HG03066 (cell line): ENCODE measurements around the gene ATP13A3.

Source experiments
- ATAC-seq: cut with Tn5 transposase; IDR thresholded peaks from one replicate; pipeline ENCODE4 v1.9.1; 2021; ENCODE audit warnings: low read depth; ENCODE audit not compliant: unreplicated experiment

The ATP13A3 gene

DNA sequence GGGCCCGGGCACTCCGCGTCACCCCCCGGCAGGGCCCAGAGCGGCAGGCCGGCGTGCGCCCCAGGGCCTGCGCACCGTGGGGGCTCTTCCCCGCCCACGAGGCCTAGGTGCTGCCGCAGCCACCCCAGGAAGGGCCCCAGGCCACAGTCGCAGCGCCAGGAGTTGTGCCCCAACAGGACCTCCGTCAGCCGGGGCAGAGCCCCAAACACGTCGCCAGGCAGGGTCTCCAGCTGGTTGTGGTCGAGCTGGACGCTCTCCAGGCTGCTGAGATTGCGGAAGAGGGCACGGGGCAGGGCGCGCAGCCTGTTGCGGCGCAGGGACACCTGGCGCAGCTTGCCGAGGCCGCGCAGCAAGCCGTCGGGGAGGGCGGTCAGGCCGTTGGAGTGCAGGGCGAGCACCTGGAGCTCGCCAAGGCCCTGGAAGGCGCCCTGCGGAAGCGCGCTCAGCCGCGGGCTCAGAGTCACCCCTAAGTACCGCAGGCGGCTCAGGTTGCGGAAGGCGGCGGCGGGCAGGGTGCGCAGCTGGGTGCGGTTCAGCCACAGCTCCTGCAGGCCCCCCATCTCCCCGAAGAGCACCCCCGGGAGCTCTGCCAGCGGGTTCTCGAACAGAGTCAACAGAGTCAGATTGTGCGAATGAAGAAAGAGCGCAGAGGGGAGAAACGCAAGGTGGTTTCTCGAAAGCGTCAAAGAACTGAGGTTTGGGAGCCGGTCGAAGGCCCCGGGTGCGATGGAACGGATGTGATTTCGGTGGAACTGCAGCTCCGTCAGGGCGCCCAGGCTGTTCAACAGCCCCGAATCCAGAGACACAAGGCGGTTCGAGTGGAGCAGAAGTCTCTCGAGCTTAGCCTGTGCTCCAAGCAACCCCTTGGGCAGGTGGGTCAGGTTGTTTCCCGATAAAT, 89.7 kb downstream of the ATP13A3 start:
- no peak for ATAC-seq

DNA sequence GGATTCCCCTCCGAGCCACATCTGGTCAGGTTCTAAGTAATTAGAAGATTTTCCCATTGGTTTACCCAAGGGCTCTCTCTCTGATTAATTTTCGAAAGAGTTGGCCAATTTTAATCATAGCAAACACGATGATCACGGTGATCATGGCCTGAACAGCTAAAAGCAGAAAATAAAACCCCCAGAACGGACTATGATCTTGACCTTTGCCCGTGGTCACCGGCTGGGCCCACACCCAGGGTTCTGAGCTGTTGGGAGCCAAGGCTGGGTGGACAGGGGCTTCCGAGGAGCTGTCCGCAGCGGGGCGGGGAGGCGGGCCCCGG, 90.3 kb downstream of the ATP13A3 start:
- no peak for ATAC-seq

DNA sequence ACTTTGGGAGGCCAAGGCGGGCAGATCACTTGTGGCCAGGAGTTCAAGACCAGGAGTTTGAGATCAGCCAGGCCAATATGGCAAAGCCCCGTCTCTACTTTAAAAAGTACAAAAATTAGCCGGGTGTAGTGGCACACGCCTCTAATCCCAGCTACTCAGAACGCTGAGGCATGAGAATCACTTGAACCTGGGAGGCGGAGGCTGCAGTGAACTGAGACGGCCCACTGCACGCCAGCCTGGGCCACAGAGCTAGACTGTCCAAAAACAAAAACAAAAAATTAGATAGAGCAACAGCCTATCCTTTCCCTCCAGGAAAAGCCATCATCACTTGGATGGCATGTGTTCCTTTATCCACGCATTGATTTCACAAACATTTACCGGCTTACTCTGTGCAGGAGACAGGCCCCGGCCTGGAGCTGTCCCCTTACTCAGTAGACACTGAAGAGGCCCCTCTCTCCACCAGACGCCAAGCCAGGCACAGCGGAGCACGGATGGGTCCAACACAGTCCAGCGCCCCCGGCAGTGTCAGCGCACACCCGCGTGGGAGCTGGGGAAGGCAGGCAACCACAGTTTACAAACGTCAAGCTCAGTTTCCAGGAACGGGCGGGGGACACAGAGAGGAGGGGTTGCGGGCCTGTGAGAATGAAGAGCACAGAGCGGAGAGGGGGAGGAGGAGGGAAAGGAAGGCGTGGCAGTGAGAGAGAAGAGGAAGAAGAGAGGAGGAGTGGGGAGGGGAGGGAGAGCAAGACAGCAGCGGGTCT, 90.8 kb downstream of the ATP13A3 start:
- ATAC-seq: no peak

DNA sequence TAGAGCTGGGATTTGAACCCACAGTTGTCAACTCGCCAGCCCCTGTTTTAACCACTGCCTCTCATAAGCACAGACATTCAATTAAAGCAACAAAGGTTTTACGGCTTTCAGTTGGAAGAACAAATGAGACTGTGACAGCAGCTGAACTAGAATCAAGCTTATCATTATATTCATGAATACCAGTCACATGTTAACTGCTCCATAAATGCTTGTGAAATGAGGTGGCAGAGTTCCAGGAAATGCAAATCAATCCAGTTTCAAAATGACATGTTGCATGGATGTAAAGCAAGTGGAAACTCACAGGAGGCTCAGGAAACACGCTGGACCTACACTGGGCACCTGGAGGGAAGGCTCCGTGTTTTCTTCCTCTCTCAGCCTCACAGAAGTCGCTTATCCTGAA, 91.6 kb downstream of the ATP13A3 start:
- ATAC-seq: no peak

DNA sequence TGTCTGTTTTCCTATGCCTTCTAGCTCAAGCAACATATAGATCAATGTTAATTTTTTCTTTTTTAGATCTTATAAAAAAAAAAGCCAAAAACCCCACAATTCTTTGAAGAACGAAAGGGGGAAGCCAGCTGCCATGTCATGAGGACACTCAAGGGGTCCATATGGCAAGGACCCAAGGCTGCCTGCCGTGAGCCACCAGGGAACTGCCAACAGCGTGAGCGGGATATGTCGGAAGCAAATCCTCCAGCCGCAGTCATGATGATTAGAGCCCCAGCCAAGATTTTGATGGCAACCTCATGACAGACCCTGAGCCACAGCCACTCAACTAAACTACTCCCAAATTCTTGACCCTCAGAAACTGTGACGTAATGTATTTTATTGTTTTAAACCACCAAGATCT, 94.2 kb downstream of the ATP13A3 start:
- ATAC-seq: no peak

DNA sequence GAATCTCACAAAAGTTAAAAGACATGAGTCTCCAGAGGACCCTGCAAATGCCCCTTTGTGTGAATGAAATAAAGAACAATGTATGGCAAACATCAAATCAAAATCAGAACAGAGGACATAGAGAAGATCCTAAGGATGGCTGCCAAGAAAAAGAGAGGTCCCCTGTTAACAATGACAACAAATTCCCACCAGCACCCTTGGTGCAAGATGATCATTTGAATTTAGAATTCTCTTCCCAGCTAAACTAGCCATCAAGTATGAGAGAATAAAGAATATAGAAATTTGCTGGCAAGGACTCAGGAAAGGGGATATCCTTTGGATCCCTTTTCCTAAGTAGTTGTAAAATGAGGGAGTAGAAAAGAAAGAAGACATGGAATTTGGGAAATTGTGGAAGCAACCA, 96.0 kb downstream of the ATP13A3 start:
- ATAC-seq: no peak

DNA sequence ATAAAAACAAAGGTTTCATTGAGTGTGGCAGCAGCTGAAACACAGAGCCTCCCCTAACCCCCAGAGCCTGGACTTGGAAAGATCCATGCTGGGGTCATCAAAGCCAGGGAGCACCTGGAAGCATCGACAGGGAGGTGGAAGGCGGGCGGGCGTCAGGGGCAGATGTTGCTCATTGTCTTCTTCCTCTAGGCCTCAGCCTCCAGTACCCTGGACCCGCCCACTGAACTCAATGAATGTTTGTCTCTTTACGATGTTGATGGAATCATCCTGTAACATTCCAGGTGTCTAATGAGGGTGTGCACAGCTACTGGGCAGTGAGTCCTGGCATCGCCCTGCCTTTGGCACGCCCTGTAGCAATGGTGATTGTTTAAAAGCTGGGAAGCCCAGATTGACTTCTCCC, 97.5 kb downstream of the ATP13A3 start:
- ATAC-seq: no peak

DNA sequence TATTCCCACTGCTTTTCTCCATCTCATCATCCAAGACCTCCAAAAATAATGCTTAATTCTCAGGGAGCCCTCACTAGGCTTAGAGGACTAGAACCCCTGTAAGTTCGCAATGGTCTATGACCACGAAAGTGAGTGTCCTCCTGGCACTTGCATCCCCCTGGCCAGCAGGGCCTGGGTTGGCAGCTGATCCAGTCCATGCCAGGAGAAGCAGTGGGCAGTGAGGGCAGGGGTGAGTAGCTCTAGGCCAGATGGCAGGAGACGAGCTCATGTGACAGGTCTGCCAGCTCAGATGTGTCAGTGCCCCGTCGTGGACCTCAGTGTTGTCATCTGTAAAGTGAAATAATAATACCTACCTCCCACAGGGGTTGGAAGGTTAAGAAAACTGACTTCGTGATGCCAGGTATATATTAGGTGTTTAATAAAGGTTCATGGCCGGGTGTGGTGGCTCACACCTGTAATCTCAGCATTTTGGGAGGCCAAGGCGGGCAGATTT, 98.8 kb downstream of the ATP13A3 start:
- no peak for ATAC-seq

DNA sequence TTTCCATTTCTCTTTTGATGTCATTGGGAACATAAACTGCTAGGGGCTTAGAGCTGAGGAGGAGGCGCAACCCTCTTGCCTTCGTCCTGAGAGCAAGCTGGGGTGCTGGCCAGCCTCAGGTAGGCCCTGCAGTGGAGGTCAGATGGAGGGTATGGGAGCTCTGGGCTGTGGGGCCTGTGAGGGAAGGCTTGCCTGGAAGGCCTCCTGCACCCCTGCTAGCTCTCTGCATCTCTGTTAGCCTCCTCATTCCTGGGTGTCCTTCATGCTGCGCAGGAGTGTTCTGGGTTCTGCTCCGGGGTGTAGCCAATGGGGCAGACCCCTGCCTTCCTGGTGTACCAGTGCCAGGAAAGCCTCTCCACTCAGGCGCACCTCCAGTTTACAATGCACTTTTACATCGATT, 99.5 kb downstream of the ATP13A3 start:
- ATAC-seq: no peak

DNA sequence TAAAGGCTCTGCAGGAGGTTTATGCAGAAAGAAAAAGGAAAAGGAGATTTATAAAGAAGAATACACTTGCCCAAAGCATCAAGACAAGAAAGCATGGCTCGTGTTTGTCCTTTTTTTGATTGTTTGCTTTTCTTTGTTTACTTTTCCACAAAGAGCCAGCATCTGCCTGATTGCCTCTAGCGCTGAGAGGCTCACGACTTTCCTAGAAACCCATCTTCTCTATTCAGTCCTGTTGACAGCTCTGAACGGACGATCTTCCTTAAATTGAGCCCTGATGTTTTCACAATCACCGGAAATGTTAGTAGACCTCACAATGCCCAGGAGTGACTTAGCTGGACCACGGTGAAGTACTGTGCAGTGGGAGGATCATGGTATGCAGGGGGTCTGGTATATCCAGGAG, 100.2 kb downstream of the ATP13A3 start:
- no peak for ATAC-seq

DNA sequence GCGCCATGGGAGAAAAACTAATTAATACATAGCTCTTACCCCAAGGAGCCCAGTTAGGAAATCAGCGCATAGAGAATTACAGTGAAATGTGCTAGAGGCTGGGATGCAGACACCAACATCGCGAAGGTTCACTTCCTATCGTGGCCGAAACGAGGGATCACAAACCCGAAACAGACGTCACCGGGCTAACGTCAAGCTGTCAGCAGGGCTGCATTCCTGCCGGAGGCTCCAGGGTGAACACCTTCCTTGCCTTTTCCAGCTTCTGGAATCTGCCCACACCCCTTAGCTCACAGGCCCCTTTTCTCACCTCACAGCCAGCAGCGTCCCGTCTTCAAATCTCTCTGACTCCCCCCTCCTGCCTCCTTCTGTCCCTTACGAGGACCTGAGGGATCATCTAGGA, 100.7 kb downstream of the ATP13A3 start:
- ATAC-seq: no peak

DNA sequence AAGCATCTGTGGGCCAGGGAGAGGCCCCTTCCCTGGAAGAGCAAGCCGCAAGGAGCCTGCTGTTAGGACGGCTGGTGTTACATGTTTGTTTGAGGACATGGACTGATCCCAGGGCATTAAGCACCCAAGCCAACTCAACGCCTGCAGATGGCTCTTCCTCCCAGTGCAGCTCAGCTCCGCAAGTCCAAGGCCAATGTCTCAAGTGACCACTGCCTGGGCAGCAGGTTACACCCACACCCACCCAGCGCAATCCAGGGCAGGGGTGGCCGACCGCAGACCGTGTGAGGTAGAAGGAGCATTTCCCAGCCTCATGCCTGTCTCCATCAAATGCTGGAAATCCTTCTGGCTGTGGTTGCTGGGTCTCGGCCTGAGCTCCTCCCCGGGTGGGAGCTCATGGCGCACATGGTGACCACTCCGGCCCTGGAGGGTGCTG, 102.2 kb downstream of the ATP13A3 start:
- no peak for ATAC-seq

DNA sequence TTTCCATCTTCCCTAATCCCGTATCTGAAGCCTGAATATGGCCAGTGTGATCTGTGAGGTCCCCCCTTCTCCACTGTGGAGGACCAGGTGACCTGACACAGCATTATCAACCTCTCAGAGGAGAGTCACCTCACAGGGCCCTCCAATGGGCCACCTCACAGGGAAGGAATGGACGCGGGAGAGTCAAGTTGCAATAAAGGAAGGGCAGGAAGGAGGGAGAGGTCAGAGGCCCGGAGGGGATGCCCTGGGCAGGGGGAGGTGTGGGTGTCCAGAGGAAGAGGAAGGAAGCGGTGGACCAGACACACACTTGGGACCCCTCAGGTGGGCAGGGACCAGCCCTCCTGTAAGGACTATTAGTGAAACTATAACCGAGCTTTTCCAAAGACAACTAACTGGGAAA, 102.6 kb downstream of the ATP13A3 start:
- ATAC-seq: no peak

DNA sequence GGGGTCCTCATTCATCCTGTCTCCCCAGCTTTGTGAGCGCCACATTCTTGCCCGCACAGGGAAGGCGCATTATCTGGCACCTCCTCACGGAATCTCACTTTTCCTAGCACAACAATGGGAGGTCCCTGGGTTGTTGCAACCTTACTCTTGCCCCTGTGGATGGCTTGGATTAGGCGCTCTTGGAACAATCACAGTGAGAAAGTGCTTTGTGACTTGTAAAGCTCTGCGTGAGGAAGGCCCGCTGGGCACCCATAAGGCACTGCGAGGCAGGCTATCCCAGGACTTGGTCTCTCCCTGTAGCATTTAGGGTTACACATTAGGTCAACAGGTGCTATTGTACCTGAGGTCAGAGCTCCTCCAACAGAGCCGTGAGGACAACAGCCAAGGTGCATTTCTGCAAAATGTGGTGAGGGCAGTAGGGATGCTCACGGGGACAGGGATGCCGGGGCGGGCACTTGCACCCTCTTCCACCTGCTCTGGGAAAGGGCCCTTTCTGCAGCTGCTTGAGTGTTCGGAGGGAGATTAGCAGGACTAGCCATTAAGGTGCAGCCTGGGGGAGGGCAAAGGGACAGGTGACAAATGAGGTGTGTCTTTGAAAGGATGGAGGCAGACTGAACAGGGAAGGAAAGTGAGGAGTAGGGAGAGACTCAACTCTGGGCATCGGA, 103.4 kb downstream of the ATP13A3 start:
- ATAC-seq: no peak

DNA sequence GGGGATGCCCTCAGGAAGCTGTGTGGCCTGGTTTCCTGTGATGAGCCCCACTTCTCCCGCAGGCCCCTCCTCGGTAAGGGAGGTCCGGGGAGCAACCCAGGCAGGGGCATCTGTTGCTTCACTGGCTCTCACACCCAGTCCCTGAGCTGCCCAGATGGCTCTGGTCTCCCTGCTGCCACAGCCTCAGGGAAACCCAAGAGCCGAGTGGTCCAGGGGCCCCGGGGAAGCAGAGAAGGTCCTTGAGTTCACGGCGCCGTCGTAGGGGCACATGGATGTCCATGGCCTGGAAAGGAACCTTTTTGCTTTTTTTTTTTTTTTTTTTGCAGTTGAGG, 103.9 kb downstream of the ATP13A3 start:
- no peak for ATAC-seq

DNA sequence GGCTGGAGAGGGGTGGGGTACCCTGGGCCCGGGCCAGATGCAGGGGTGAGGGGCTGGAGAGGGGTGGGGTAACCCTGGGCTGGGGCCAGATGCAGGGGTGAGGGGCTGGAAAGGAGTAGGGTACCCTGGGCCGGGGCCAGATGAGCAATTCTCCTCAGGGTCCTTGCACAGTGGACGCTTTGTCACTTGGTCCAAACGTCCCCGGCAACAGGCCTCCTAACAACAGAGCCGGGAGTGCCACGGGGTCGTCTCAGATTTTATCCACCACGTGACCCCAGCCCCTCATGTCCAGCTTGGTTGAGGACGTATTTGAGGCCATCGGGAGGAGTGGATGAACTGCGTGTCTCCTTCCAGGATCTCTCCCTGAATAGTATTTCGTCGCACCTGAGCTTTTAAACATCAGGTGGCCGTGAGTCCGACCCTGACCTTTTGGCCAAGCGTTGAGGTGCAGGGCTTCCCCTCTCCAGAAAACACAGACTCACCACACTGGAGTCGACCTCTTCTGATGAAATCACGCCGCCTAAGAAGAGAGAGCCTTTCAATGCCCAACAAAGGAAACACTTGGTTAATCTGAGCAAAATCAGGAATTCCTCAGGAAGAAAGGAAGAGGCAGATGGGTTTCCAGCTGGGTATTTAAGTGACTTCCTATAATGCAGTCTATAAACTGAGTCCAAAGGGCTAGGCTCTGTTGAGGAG, 104.5 kb downstream of the ATP13A3 start:
- no peak for ATAC-seq

DNA sequence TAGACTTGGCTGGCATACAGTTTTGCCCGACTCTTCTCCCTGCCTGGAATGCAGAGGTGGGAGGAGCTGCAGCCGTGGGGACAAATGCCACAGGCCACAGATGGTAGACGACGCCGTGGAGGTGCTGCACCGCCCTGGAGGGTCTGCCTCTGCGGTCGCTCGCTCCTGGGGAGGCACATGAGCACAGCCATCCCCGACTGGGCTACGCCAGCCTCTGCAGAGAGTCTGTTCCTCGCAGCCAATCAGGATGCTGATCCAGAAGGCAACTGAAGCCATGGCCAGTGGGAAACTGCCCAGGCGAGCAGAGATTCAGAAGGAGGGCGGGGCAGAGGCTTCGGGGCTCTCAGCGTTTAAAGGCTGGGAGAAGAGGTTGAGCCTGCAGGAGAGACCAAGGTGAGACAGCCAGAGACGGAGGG, 105.3 kb downstream of the ATP13A3 start:
- no peak for ATAC-seq

DNA sequence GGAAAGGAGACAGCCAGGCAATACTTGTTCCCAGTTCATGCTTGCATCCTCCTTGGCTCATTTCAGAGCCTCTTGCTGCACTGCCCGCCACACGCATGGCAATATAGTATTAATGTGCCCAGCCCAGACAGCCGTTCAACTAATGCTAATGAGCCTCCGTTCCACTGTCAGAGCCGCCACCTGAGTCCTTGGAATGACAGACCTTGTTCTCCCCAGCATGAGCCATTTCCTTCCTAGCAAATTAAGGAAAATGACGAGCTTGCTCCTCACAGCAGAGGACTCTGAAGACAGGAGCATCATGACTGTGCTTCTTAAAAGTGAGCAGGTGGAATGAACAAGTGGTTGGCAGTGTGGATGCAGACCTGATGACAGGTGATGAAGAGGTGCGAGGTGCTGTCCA, 106.5 kb downstream of the ATP13A3 start:
- no peak for ATAC-seq

DNA sequence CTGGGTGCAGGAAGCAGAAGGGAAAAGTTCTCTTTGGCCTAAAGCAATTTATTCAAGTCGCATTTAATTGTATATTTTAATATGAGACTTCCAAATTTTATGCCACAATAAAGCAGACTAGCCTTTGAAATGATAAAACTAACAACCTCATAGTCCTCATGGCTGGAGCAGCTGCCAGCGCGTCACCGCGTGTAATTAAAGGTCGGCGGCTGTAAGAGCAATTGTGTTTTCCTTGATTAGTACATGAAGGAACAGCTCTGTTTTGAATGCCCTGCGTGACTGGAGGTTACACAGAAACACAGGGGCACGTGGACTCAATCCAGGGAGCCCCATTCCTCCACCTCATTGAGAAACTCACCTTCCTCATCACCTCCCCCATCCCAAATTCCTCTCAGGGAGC, 107.2 kb downstream of the ATP13A3 start:
- no peak for ATAC-seq

DNA sequence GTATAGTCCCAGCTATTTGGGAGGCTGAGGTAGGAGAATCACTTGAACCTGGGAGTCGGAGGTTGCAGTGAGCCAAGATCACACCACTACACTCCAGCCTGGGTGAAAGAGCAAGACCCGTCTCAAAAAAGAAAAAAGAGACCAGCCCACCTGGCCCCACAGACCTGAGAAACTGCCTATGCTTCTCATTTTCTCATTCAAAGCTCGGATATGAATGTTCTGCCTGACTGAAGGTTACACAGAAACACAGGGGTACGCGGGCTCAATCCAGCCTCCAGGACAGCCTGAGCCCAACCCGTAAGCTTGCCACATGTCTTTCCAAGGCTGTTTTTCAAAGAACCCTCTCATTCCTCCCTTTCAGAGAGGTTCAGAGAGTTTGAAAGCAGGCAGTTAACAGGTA, 107.6 kb downstream of the ATP13A3 start:
- no peak for ATAC-seq

DNA sequence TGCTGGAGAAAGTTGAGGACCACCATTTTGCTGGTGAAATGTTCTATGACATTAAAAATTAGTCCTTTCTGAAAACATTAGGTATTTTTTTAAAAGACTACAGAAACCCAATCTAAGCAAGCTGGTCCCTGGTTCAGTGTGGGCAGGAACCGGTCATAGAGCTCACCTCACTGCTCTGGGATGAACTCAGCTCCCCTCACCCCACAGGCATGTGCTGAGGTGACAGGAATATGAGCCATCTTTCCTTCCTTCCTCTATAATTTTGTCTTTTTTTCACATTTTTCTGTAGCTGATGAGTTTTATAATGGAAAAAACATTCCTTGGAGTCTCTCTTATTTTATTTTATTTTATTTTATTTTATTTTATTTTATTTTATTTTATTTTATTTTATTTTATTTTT, 109.1 kb downstream of the ATP13A3 start:
- ATAC-seq: no peak
